KOPT-K1 (cell line): ENCODE data around the gene ZNF527.
"Not testable (repeated sequence)": the region's sequence is repeated elsewhere in the genome, so short reads cannot be mapped to it uniquely, and the experiment has no call there.

ENCODE experiments used
- H3K27ac ChIP-seq: fragments of 200-600 bp; sonication (generic); 2 replicates; pipeline ENCODE4 v1.5.1; 2016; ENCODE audit warnings: antibody characterized with exemption, mild to moderate bottlenecking, low read depth, low read length; ENCODE audit not compliant: poor library complexity, severe bottlenecking
- H3K36me3 ChIP-seq: fragments of 200-600 bp; sonication (generic); 2 replicates; pipeline ENCODE4 v1.5.1; 2017; ENCODE audit warnings: antibody characterized with exemption, mild to moderate bottlenecking, low read length, moderate library complexity; ENCODE audit not compliant: insufficient read depth
- H3K9me3 ChIP-seq: fragments of 200-600 bp; sonication (generic); 2 replicates; pipeline ENCODE4 v1.5.1; 2017; ENCODE audit warnings: antibody characterized with exemption, low read length, mild to moderate bottlenecking; ENCODE audit not compliant: insufficient read depth, poor library complexity, severe bottlenecking

ZNF527 gene

DNA sequence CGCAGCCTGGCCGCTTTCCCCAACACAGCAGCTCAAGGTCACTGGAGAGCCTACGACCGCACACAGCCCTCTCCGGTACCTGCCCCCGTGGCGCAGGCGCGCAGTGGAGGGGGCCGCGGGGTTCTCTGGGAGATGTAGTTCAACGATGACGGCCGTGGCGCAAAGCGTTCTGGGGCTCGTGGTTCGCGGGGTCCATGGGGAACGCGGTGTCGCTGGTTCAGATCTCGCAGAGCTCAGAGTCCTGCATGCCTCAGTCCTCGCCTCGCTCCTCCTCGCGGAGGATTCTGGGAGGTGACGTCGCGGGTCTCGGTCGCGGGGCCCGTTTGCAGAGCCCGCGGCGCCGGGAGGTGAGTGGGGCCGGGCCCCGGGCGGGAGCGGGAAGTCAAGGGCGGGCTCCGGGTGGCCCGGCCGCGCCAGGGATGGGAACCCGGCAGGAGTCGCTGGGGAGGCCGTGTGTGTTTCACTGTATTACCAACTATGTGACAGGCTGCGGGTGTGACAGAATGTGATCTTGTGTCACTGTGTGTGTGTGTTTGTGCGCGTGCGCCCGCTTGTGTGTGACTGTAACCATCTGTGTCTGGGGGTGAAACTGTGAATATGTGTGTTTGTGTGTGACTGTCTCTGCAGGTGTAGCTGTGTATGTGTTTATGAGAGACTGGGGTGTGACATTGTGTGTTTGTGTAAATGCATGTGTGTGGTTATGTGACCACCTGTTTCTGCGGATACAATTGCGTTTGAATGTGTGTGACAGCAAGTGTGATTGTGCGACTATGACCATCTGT, at the start of gene ZNF527:
Gene ZNF527 (plus strand): TSS at position 220 of the 782 bp plus-strand sequence. CDS start 3,100 bp downstream, outside the sequence.
- Histone ChIP-seq H3K36me3 (peaks cover 27% of the 10 kb centered on the region), H3K9me3 (peaks cover 28% of the 10 kb centered on the region), H3K27ac (peak within 1 kb of the TSS; percentile 68)

DNA sequence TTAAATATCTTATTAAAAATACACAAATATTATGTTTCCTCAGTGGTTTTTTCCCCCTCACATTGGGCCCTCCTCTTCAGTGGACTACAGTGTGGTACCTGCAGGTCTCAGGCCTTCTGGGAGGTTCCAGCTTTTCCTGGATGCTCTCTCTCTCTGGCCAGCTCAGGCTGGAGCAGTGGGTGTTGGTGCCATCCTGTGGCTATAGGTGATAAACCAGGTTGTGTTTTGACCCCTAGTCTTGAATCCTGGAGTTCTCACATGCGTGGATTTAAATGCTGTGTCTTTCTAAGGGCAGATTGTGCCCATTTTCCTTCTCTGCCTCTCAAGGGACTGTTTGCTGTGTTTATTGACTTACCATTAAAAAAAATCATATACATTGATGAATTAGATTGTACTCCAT, 41.2 kb upstream of the ZNF527 start:
- Histone ChIP-seq H3K9me3 (peaks cover 6% of the 10 kb centered on the region), H3K36me3 (peaks cover 75% of the 10 kb centered on the region), H3K27ac (no peak overlapping the region)

DNA sequence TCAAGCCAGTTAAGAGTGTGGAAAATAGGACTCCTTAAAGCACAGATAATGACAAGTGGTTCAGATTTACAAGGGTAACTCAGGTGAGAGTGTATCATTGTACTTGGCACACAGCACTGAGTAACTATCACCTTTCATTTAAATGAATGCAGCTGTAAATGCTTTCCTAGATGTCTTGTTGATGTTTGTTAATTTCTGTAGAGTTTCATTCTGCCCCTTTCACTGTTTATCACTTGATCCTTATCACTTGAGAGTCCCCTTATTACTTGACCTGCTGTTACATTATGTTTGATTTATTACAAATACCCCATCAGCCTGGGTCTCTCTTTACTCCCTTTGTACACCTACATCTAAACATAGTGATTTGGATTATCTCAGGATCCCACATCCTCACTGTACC, 38.1 kb upstream of the ZNF527 start:
- peaks cover 69% of the 10 kb centered on the region for H3K36me3 ChIP-seq
- peaks cover 12% of the 10 kb centered on the region for H3K9me3 ChIP-seq
- H3K27ac ChIP-seq: no peak overlapping the region

DNA sequence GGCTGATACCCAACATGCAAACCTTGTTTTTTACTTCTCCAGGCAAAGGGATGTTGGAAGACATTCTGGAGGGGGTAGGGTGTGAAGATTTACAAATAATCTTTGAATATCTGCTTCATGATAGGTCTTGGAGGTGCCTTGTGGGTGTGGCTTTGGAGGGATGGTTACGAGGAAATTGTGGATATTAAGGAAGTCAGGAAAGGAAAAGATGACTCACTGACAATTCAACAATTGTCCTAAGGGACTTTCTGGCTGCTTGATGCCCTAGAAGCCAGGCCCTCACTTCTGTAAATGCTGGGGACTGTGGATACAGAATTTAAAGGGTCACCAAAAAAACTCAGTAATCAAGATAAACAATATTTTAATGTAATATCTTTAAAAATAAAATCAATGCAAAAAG, 37.4 kb upstream of the ZNF527 start:
- peaks cover 12% of the 10 kb centered on the region for H3K9me3 ChIP-seq
- peaks cover 63% of the 10 kb centered on the region for H3K36me3 ChIP-seq
- no peak overlapping the region for H3K27ac ChIP-seq

DNA sequence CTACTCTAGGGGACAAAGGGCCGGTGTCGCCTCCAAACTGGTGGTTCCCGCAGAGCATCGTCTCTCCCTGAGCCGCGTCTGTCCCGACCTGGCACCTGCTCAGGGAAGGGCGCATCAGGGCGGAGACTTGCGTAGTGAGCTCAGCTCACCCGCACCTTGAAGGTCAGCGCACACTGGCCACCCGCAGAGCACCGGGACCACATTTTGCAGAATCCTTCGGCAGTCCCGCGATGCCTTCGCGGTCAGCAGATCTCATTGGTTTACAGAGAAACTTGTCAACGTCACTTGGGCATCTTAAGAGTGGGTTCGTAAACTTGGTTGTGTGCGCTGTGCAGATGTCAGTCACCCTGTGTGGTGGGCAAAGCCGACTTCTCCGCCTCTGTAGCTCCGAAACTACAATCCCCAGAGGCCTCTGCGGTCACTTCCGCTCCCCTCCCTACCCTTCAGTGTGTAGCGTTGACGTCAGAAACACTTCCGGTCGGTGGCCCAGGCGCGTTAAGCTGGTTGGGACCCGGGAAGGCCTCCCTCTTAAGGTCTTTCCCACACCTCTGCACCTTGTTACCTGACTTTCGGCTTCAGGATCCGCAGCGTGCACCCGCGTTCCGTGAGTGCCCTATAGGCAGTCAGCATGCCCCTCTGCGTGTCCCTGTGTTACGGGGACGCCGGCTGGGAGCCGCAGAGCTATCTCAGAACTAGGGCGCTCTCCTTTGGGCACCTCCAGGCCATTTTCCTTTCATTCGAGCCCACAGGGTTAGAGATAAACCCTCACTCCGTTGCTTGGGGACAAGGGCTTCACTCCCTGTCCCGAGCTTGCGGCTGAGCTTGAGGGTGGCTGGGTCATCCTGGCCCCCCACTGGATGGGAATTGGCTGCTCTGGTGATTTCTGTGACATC, 36.5 kb upstream of the ZNF527 start:
- peaks cover 58% of the 10 kb centered on the region for H3K36me3 ChIP-seq
- peak overlapping the region; percentile 73 for H3K27ac ChIP-seq
- H3K9me3 ChIP-seq: peaks cover 12% of the 10 kb centered on the region

DNA sequence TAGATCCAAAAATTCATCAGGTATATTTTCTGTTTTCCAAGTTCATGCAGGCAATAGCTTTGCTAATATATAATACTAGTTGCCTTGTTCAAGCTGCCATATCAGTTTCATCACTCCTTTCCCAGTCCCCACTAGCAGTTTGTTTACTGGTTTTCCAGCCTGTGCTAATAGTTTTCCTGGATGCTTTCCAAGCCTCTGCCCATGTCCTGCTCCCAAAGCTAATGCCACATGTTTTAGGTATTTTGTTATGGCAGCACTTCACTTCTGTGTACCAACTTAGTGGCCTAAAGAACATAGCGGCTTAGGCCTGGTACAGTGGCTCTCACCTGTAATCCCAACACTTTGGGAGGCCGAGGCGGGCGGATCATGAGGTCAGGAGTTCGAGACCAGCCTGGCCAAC, 28.1 kb upstream of the ZNF527 start:
- Histone ChIP-seq H3K9me3 (peaks cover 14% of the 10 kb centered on the region), H3K36me3 (peaks cover 70% of the 10 kb centered on the region), H3K27ac (no peak overlapping the region)

DNA sequence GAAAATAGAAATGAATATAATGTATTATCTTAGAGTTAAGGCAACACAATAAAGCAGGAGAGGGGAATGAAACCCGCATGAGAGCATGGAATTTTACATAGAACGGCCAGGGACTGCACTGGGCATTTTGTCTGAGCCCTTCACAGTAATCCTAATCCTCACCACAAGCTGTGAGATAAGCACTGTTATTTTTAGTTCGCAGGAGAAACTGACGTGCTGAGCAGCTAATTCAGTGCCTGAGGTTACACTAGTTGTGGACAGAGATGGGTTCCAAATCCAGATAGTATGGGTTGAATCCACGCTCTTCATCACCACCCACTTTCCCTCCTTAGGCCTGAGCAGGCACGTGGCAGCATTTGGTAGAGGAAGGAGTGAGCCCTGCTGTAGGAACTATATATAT, 24.8 kb upstream of the ZNF527 start:
- Histone ChIP-seq H3K36me3 (peaks cover 86% of the 10 kb centered on the region), H3K27ac (no peak overlapping the region), H3K9me3 (peaks cover 9% of the 10 kb centered on the region)

DNA sequence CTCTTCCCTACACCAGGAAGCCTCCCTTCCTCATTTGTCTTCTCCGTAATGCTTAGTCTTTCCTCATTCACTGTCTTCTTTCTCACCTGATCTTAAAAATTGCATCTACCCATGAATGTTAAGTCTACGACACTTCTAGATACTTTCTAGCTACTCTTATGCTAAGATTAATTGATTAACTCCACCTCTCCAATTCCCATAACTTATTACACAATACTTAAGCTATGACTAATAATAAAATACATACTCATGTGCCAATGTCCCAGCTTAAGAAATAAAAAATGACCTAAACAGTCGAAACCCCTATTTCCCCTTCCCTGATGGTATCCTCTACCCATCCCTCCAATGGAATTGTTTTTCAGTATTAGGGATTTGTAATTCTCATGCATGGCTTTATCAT, 22.8 kb upstream of the ZNF527 start:
- no peaks in the 10 kb centered on the region for H3K9me3 ChIP-seq
- H3K36me3 ChIP-seq: peaks cover 90% of the 10 kb centered on the region
- no peak overlapping the region for H3K27ac ChIP-seq

DNA sequence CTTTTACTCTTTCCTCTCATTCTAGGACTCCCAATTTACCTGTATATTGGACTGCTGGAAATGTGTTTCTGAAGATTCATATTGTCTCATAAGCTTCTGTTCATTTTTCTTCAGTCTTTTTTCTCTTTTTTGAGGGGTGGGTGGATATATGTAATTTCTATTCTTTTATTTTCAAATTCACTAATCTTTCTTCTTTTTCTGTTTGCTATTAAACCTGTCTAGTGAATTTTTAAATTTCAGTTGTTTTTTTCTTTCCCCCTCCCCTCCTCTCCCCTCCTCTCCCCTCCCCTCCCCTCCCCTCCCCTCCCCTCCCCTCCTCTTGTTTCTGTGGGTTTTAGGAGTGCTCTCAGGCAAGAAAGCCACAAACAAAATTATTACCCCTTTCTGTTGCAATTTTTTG, 16.9 kb upstream of the ZNF527 start:
- peaks cover 95% of the 10 kb centered on the region for H3K36me3 ChIP-seq
- H3K27ac ChIP-seq: no peak overlapping the region
- H3K9me3 ChIP-seq: peaks cover 33% of the 10 kb centered on the region

DNA sequence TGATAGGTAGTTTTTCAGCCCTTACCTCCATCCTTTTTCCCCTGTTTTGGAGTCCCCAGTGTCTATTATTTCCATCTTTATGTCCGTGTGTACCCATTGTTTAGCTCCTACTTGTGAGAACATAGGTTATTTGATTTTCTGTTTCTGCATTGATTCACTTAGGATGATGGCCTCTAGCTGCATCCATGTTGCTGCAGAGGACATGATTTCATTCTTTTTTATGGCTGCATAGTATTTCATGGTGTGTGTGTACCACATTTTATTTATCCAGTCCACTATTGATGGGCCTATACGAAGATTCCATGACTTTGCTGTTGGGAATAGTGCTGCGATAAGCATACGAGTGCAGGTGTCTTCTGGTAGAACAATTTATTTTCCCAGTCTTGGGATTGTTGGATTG, 15.0 kb upstream of the ZNF527 start:
- Histone ChIP-seq H3K36me3 (peaks cover 94% of the 10 kb centered on the region), H3K27ac (no peak overlapping the region), H3K9me3 (peaks cover 43% of the 10 kb centered on the region)

DNA sequence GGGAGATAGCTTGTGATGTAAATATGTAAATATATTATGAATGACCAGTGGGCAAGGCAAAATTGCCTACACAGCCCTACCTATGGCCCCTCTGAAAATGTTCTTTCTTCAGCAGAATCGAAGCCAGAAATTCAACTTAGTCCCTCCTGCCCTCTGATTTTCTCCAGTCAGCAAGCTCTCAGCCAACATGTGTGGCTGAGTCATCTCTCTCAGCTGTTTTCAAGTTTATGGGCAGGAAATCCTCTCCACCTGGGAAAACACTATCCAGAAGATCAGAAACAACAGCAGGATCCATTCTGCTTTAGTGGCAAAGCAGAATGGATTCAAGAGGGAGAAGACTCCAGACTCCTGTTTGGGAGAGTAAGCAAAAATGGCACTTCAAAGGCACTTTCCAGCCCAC, 8.9 kb upstream of the ZNF527 start:
- Histone ChIP-seq H3K36me3 (peaks cover 81% of the 10 kb centered on the region), H3K27ac (no peak overlapping the region), H3K9me3 (peaks cover 78% of the 10 kb centered on the region)

DNA sequence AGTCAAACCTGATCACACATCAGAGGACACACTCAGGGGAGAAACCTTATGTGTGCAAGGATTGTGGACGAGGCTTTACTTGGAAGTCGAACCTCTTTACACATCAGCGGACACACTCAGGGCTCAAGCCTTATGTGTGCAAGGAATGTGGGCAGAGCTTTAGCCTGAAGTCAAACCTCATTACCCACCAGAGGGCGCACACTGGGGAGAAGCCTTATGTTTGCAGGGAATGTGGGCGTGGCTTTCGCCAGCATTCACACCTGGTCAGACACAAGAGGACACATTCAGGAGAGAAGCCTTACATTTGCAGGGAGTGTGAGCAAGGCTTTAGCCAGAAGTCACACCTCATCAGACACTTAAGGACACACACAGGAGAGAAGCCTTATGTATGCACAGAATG, 8.2 kb upstream of the ZNF527 start:
- Histone ChIP-seq H3K36me3 (peaks cover 74% of the 10 kb centered on the region), H3K27ac (no peak overlapping the region), H3K9me3 (peaks cover 70% of the 10 kb centered on the region)

DNA sequence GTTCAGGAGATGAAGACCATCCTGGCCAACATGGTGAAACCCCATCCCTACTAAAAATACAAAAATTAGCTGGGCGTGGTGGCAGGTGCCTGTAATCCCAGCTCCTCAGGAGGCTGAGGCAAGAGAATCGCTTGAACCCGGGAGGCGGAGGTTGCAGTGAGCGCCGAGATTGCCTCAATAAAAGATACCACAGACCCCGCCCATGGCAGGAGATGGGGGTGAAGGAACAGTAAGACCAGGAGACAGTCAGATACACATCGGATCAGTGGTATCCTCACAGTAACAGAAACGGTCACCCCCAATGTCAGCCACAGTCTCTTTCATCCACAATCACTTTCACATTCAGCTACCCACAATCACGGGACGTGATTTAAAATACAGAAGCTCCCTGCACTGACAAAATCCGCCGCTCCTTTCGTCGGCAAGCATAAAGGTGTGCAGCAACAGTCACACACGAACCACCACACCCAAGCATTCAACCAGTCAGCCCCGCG, 466 bp upstream of the ZNF527 start:
- H3K36me3 ChIP-seq: peaks cover 20% of the 10 kb centered on the region; the same call in 1 of the 2 replicates
- peaks cover 29% of the 10 kb centered on the region for H3K9me3 ChIP-seq
- H3K27ac ChIP-seq: peak overlapping the region; percentile 68

DNA sequence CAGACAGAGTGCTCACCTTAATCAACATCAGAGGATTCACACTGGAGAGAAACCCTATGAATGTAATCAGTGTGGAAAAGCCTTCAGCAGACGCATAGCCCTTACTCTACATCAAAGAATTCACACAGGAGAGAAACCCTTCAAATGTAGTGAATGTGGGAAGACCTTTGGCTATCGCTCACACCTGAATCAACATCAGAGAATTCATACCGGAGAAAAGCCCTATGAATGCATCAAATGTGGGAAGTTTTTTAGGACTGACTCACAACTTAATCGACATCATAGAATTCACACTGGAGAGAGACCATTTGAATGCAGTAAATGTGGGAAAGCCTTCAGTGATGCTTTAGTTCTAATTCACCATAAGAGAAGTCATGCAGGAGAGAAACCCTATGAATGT, 18.3 kb downstream of the ZNF527 start:
- H3K9me3 ChIP-seq: peaks cover 94% of the 10 kb centered on the region
- no peak overlapping the region for H3K27ac ChIP-seq
- peaks cover 54% of the 10 kb centered on the region for H3K36me3 ChIP-seq

DNA sequence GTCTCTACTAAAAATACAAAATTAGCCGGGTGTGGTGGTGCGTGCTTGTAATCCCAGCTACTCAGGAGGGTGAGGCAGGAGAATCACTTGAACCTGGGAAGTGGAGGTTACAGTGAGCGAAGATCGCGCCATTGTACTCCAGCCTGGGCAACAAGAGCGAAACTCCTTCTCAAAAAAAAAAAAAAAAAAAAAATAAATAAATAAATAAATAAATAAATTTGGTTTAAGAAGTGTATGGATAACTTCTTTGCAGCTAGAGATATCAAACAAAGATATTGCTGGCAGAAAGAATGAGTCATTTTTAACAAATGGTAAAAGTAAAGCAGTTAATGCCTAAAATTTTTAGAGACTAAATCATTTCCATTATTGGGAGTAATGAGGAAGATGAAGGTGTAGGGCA, 20.5 kb downstream of the ZNF527 start:
- not testable (repeated sequence) for H3K27ac ChIP-seq
- Histone ChIP-seq H3K36me3 (peaks cover 33% of the 10 kb centered on the region), H3K9me3 (peaks cover 87% of the 10 kb centered on the region)
